Measurements from ENCODE around the gene DOCK2. TPM values are rescaled to one million over a fixed set of nuclear protein-coding genes. Genes with fewer than 3 reads are reported as not detected.

DOCK2 gene
- total RNA-seq, 1 experiment from 2014 or later = not detected

DNA sequence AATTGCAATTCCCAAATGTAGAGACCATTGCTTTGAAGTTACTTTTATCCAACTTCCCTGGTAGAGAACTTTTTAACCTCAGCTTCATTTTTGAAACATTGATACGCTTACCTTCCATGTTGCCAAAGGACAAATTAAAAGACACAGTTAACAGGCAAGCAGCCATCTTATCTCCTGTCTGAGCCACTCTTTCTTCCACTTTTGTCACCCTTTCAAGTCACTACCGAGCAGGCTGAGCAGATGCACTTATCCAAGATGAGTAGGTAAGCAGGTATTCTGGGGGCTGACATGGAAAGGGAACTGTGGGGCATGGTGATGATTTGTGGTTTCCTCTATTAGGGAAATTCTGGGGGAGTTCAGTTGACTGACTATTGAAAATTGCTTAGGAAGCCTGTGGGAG is 66.7 kb downstream of the DOCK2 start:
- no peaks in the 10 kb centered on the region for H3K9me3 Mint-ChIP-seq (ENCODE audit: low read depth, unreplicated experiment)
- intact Hi-C loops (cut with micrococcal nuclease; ENCODE audit: unreplicated experiment) = loop anchor here (5.0 to 10.0 kb wide), 4 partner anchors 123 to 513 kb away; no protein-coding TSS in a partner anchor
- TF ChIP-seq, protein P1, sequence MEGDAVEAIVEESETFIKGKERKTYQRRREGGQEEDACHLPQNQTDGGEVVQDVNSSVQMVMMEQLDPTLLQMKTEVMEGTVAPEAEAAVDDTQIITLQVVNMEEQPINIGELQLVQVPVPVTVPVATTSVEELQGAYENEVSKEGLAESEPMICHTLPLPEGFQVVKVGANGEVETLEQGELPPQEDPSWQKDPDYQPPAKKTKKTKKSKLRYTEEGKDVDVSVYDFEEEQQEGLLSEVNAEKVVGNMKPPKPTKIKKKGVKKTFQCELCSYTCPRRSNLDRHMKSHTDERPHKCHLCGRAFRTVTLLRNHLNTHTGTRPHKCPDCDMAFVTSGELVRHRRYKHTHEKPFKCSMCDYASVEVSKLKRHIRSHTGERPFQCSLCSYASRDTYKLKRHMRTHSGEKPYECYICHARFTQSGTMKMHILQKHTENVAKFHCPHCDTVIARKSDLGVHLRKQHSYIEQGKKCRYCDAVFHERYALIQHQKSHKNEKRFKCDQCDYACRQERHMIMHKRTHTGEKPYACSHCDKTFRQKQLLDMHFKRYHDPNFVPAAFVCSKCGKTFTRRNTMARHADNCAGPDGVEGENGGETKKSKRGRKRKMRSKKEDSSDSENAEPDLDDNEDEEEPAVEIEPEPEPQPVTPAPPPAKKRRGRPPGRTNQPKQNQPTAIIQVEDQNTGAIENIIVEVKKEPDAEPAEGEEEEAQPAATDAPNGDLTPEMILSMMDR (IDR thresholded peaks at IDR 0.05; ENCODE audit: unreplicated experiment) = no peak
- BruUV-seq (replicated peaks) = no TSS peak
- H3K4me3 Mint-ChIP-seq (ENCODE audit: low read depth, unreplicated experiment) = no peak overlapping the region
- DNase-seq = no peak
- CTCF ChIA-PET = interaction anchor here (2.9 kb wide), 1 partner anchor 276 kb away, joined by 22 read pairs; the partner anchor contains the start of gene INSYN2B
- H3K4me1 Mint-ChIP-seq (ENCODE audit: low read depth, unreplicated experiment) = peaks cover 8% of the 10 kb centered on the region
- H3K36me3 Mint-ChIP-seq (ENCODE audit: insufficient read depth, unreplicated experiment) = no peaks in the 10 kb centered on the region
- peaks cover 44% of the 10 kb centered on the region for H3K27me3 Mint-ChIP-seq (ENCODE audit: unreplicated experiment)
- no peak overlapping the region for H3K27ac Mint-ChIP-seq (ENCODE audit: unreplicated experiment)

DNA sequence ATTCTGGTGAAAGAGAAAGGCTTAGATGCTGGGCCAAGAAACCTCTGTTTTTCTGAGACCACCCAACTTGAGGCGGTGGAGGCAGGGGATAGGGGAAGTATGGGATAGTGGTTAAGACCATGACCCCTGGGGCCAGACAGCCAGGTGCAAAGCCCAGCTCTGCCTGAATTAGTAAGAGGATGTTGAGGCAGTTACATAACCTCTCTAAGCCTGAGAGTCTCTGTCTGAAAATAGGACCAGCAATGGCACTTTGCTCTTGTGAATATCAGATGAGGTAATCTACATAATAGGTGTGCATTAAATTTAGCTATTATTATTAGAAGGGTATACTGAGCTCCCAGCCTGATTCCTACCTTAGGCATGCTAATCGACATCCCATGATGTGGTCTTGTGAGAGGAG is 68.2 kb downstream of the DOCK2 start:
- Mint-ChIP-seq H3K9me3 (ENCODE audit: low read depth, unreplicated experiment) (no peaks in the 10 kb centered on the region), H3K27ac (ENCODE audit: unreplicated experiment) (no peak overlapping the region), H3K4me1 (ENCODE audit: low read depth, unreplicated experiment) (peaks cover 8% of the 10 kb centered on the region), H3K27me3 (ENCODE audit: unreplicated experiment) (peaks cover 44% of the 10 kb centered on the region), H3K4me3 (ENCODE audit: low read depth, unreplicated experiment) (no peak overlapping the region), H3K36me3 (ENCODE audit: insufficient read depth, unreplicated experiment) (no peaks in the 10 kb centered on the region)
- CTCF ChIA-PET = no interaction called here
- no peak for DNase-seq
- BruUV-seq (replicated peaks) = no TSS peak
- intact Hi-C loops (cut with micrococcal nuclease; ENCODE audit: unreplicated experiment) = loop anchor here (10.0 kb wide), 1 partner anchor 479 kb away; no protein-coding TSS in a partner anchor
- TF ChIP-seq, protein P1 (IDR thresholded peaks at IDR 0.05; ENCODE audit: unreplicated experiment) = no peak

- no peaks in the 10 kb centered on the region for H3K36me3 Mint-ChIP-seq (ENCODE audit: insufficient read depth, unreplicated experiment)
- DNase-seq = no peak
- CTCF ChIA-PET = interaction anchor here (0.6 kb wide), 1 partner anchor 26 kb away, joined by 3 read pairs; no protein-coding TSS in a partner anchor
- intact Hi-C loops (cut with micrococcal nuclease; ENCODE audit: unreplicated experiment) = loop anchor here (10.0 kb wide), 1 partner anchor 479 kb away; no protein-coding TSS in a partner anchor
- peaks cover 49% of the 10 kb centered on the region for H3K27me3 Mint-ChIP-seq (ENCODE audit: unreplicated experiment)
- H3K27ac Mint-ChIP-seq (ENCODE audit: unreplicated experiment) = no peak overlapping the region
- no TSS peak for BruUV-seq (replicated peaks)
- no peaks in the 10 kb centered on the region for H3K9me3 Mint-ChIP-seq (ENCODE audit: low read depth, unreplicated experiment)
- TF ChIP-seq, protein P1 (IDR thresholded peaks at IDR 0.05; ENCODE audit: unreplicated experiment) = no peak
- H3K4me1 Mint-ChIP-seq (ENCODE audit: low read depth, unreplicated experiment) = peaks cover 8% of the 10 kb centered on the region
- H3K4me3 Mint-ChIP-seq (ENCODE audit: low read depth, unreplicated experiment) = no peak overlapping the region
Measured at GRCh38 chr5:169706071-169706470, 69.0 kb downstream of the DOCK2 start.

GRCh38 chr5:169706758-169707450 is 69.8 kb downstream of the DOCK2 start:
- H3K27ac Mint-ChIP-seq (ENCODE audit: unreplicated experiment) = no peak overlapping the region
- no peak for DNase-seq
- H3K36me3 Mint-ChIP-seq (ENCODE audit: insufficient read depth, unreplicated experiment) = no peaks in the 10 kb centered on the region
- intact Hi-C loops (cut with micrococcal nuclease; ENCODE audit: unreplicated experiment) = loop anchor here (10.0 kb wide), 1 partner anchor 478 kb away; no protein-coding TSS in a partner anchor
- H3K9me3 Mint-ChIP-seq (ENCODE audit: low read depth, unreplicated experiment) = no peaks in the 10 kb centered on the region
- TF ChIP-seq, protein P1 (IDR thresholded peaks at IDR 0.05; ENCODE audit: unreplicated experiment) = no peak
- peaks cover 49% of the 10 kb centered on the region for H3K27me3 Mint-ChIP-seq (ENCODE audit: unreplicated experiment)
- no peak overlapping the region for H3K4me3 Mint-ChIP-seq (ENCODE audit: low read depth, unreplicated experiment)
- BruUV-seq (replicated peaks) = no TSS peak
- CTCF ChIA-PET = no interaction called here
- H3K4me1 Mint-ChIP-seq (ENCODE audit: low read depth, unreplicated experiment) = peaks cover 8% of the 10 kb centered on the region

All from Calu3 (cell line).